Panc1 (cell line): ENCODE measurements around the gene MARCHF3. TPM values are rescaled to one million over a fixed set of nuclear protein-coding genes. Genes with fewer than 3 reads are reported as not detected.

Experiments used
- ATAC-seq: fragments of 200-7000 bp; cut with Tn5 transposase; 2 replicates; pipeline ENCODE4 v1.9.1; 2020; ENCODE audit warnings: mild to moderate bottlenecking, moderate library complexity
- BruUV-seq: library from RNA; stranded (reverse); fragments of 400-500 nt; replicated peaks from 2 replicates; lab custom pipeline; 2021; lab: Mats Ljungman, UMichigan
- CTCF ChIA-PET: fragments of 300-600 bp; sonication (Branson Sonifier 250); formaldehyde crosslinking; loops from one replicate; lab custom pipeline; 2022; ENCODE audit warnings: antibody characterized with exemption; lab: Charles Lee
- POLR2A ChIA-PET: fragments of 300-600 bp; sonication (Branson Sonifier 250); formaldehyde crosslinking; loops from one replicate; lab custom pipeline; 2022; ENCODE audit warnings: antibody characterized with exemption; lab: Charles Lee
- DNase-seq: peaks from one replicate; pipeline ENCODE4 v3.0.0-alpha.2; 2010; ENCODE audit warnings: low read depth, low spot score
- H3K27ac ChIP-seq: 2 replicates; pipeline ENCODE4 v1.5.1; 2011; ENCODE audit warnings: mild to moderate bottlenecking, low read length, inconsistent platforms
- H3K27me3 ChIP-seq: fragments of 200-500 bp; sonication (Bioruptor generic); 2 replicates; pipeline ENCODE4 v1.6.0; 2014; ENCODE audit warnings: low read length, inconsistent platforms; ENCODE audit not compliant: control insufficient read depth, insufficient read depth
- H3K36me3 ChIP-seq: fragments of 200-500 bp; sonication (Bioruptor generic); 2 replicates; pipeline ENCODE4 v1.5.1; 2014; ENCODE audit warnings: inconsistent platforms, mild to moderate bottlenecking, low read length, moderate library complexity; ENCODE audit not compliant: control insufficient read depth, insufficient read depth
- H3K4me1 ChIP-seq: 2 replicates; pipeline ENCODE4 v1.5.1; 2011; ENCODE audit warnings: inconsistent platforms, mild to moderate bottlenecking, low read length, moderate library complexity; ENCODE audit not compliant: control insufficient read depth, insufficient read depth
- H3K4me3 ChIP-seq, 2 experiments: 2 replicates each; pipeline ENCODE4 v1.5.1; 2011 to 2012; ENCODE audit warnings: low read depth in 2 of 2, low read length in 2 of 2, mild to moderate bottlenecking in 2 of 2, inconsistent platforms in 1 of 2, moderate library complexity in 1 of 2
- H3K9me3 ChIP-seq: fragments of 200-500 bp; sonication (Bioruptor generic); 2 replicates; pipeline ENCODE4 v1.5.1; 2014; ENCODE audit warnings: low read depth, mild to moderate bottlenecking, inconsistent platforms, low read length, moderate library complexity; ENCODE audit not compliant: control insufficient read depth, insufficient read depth
- POLR2AphosphoS5 ChIP-seq: IDR thresholded peaks from 2 replicates; pipeline ENCODE4 v1.6.1; 2012; ENCODE audit warnings: mild to moderate bottlenecking, low read depth, low read length, moderate library complexity
- REST ChIP-seq, 2 experiments: IDR thresholded peaks; 2 replicates each; pipeline ENCODE4 v1.6.1; 2011 to 2012; ENCODE audit warnings: low read depth in 2 of 2, control low read depth in 1 of 2, low read length in 1 of 2, mild to moderate bottlenecking in 1 of 2, moderate library complexity in 1 of 2; ENCODE audit not compliant: insufficient read depth in 1 of 2
- SIN3A ChIP-seq: IDR thresholded peaks from 2 replicates; pipeline ENCODE4 v1.6.1; 2012; ENCODE audit warnings: low read depth, mild to moderate bottlenecking, low read length, moderate library complexity, borderline replicate concordance; ENCODE audit not compliant: insufficient read depth
- TCF7L2 ChIP-seq: IDR thresholded peaks from 2 replicates; pipeline ENCODE4 v1.6.1; 2011; ENCODE audit warnings: mild to moderate bottlenecking, low read depth, low read length, inconsistent platforms
- in situ Hi-C: cut with HindIII; loops from 2 replicates; pipeline ENCODE4 v1.10.0; 2016; ENCODE audit warnings: low sequenced_read_pairs, low pct_unique_long_range_greater_than_20kb
- intact Hi-C: fragments of 100-400 bp; cut with micrococcal nuclease; formaldehyde crosslinking; loops from one replicate; pipeline ENCODE4 v1.10.0; 2022; ENCODE audit not compliant: unreplicated experiment
- total RNA-seq: library from RNA; stranded (reverse); gene quantifications from one replicate; pipeline ENCODE4 v1.2.1, GENCODE V29; 2021; ENCODE audit not compliant: unreplicated experiment
- TF ChIP-seq, protein P1 (sequence below): fragments of 450-650 bp; IDR thresholded peaks from 2 replicates; pipeline ENCODE4 v1.5.1; 2017; ENCODE audit warnings: mild to moderate bottlenecking

The MARCHF3 gene
- total RNA-seq, 1 experiment from 2014 or later = 3.0 TPM

DNA sequence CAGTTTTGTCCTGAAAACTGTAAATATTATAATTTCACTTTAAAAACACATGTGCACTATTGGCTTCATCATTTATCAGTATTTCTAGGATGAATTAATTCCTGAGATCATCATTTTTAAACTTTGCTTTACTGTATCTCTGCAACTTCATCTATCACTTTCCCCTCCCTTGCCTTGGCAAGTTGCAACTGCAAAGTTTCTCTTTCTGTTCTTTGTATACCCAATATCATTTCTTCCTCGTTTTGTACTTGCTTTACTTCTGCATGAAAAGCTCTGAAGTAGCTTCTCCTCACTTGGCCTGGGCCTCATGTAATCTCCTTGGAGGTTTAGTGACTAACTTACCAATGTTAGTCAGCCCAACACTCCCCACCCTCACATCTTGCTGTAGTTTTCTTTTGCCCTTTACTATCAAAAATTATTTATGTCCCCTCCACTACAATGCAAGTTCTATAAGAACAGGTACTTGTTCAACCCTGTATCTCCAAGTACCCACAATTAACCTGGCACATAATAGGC lies 30.2 kb upstream of the MARCHF3 start:
- CTCF ChIA-PET = no interaction called here
- no peak for DNase-seq
- ATAC-seq = no peak
- TF ChIP-seq, protein P1, sequence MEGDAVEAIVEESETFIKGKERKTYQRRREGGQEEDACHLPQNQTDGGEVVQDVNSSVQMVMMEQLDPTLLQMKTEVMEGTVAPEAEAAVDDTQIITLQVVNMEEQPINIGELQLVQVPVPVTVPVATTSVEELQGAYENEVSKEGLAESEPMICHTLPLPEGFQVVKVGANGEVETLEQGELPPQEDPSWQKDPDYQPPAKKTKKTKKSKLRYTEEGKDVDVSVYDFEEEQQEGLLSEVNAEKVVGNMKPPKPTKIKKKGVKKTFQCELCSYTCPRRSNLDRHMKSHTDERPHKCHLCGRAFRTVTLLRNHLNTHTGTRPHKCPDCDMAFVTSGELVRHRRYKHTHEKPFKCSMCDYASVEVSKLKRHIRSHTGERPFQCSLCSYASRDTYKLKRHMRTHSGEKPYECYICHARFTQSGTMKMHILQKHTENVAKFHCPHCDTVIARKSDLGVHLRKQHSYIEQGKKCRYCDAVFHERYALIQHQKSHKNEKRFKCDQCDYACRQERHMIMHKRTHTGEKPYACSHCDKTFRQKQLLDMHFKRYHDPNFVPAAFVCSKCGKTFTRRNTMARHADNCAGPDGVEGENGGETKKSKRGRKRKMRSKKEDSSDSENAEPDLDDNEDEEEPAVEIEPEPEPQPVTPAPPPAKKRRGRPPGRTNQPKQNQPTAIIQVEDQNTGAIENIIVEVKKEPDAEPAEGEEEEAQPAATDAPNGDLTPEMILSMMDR = no peak
- BruUV-seq = no TSS peak
- H3K4me1 ChIP-seq = no peaks in the 10 kb centered on the region
- no peak overlapping the region for H3K4me3 ChIP-seq
- H3K27ac ChIP-seq = no peak overlapping the region
- H3K36me3 ChIP-seq = no peaks in the 10 kb centered on the region
- in situ Hi-C loops = no loop called here
- H3K9me3 ChIP-seq = no peaks in the 10 kb centered on the region
- intact Hi-C loops = no loop called here
- POLR2A ChIA-PET = no interaction called here
- H3K27me3 ChIP-seq = no peaks in the 10 kb centered on the region

DNA sequence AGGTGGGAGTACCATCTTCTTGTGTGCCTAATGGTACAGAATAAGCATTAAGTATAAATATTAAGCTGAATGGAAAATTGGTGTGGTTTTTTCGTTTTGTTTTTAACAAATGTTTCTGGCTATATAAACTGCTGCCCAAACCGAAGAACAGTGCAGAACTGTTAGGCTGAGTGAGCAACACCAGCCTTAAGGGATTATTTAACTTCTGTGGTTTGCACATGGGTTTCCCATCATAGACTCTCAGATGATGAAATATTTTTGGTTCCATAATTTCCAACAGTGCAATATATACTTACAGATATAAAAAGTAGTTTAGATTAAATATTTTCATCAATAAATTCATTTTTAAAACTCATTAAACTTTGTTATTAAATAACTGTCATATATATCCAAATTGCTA lies 26.5 kb upstream of the MARCHF3 start:
- ChIA-PET POLR2A (no interaction called here), CTCF (no interaction called here)
- Histone ChIP-seq H3K36me3 (no peaks in the 10 kb centered on the region), H3K27ac (no peak overlapping the region), H3K4me3 (no peak overlapping the region), H3K9me3 (no peaks in the 10 kb centered on the region), H3K4me1 (no peaks in the 10 kb centered on the region), H3K27me3 (no peaks in the 10 kb centered on the region)
- ATAC-seq (no peak), DNase-seq (no peak)
- TF ChIP-seq TCF7L2 (no peak), REST (IDR thresholded peaks at IDR 0.05; ENCODE audit: insufficient read depth in 1 of 2, low read depth in 2 of 2, low read length in 1 of 2) (no peak), POLR2AphosphoS5 (no peak), SIN3A (no peak)
- TF ChIP-seq, protein P1 = no peak
- in situ Hi-C loops = no loop called here
- BruUV-seq = no TSS peak
- intact Hi-C loops = no loop called here
